HG03520 (cell line): Measurements from ENCODE around the gene UBE2L5.
A peak's percentile ranks its signal among the peaks of the same experiment; 100 is the strongest.
"Not testable (repeated sequence)": the region's sequence is repeated elsewhere in the genome, so short reads cannot be mapped to it uniquely, and the experiment has no call there.

Experiments
- ATAC-seq: cut with Tn5 transposase; IDR thresholded peaks from one replicate; pipeline ENCODE4 v1.9.1; 2021; ENCODE audit warnings: mild to moderate bottlenecking, moderate library complexity; ENCODE audit not compliant: unreplicated experiment

Gene UBE2L5

DNA sequence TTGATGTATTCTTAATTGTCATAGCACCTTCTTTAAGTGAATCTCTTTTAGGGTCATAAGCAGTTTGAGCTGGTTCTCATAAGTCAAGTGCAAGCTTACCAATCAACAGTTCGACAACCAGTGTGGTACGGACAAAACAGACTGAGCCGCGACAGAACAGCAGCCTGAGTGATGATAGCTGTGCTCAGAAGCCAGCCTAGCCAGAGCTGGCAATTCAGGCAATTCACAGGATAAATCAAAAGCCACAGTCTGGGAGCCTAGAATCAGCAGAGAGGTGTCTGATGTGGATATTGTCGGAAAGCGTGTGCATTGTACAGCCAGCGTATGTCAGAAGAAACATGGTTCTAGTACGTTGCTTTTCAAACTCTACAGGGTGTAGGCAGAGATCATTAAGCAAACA is 14.9 kb downstream of the UBE2L5 start:
- no peak for ATAC-seq

DNA sequence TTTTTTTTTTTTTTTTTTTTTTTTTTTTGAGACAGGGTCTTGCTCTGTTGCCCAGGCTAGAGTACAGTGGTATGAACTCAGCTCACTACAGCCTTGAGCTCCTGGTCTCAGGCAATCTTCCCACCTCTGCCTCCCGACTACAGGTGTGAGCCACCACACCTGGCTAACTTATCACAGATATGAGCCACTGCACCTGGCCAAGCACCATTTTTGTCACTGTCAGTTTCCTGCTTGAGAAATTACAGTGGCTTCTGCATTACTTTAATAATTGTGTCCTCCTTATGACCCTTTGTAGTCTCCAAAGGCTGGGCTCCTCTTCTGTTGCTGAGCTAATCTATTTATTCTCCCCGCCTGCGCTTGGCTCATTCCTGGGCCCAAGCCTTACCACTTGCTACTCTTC is 16.0 kb downstream of the UBE2L5 start:
- ATAC-seq = no peak

DNA sequence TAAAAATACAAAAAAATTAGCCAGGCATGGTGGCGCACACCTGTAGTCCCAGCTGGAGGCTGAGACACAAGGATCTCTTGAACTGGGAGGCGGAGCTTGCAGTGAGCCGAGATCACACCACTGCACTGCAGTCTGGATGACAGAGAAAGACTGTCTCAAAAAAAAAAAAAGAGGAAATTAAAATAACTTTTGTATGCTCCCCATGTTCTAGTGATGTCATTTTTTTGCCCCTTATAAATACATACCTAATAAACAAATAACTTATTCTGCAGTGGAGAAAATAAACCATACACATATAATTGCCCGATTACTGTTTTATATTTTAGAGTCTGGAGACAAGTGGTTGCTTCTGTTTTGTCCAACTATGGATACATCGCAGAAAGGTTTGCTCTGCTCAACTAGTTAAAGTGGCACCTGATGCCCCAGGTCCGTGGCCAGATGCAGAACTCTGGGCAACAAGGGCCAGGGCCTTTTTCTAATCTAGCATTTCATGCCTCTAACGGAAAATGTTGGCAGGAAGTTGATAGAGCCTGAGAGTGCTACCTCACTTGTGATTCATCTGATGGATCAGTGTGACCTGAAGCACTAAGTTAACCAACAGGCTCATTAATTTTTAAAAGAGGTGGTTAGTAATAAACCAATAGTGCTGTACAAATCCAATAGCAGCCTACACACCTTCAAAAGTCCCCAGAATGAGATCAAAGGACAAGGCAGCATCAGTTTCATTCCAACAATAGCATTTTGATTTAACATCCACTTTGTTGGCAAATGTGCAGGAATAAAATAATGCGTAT is 18.8 kb downstream of the UBE2L5 start:
- ATAC-seq = no peak

DNA sequence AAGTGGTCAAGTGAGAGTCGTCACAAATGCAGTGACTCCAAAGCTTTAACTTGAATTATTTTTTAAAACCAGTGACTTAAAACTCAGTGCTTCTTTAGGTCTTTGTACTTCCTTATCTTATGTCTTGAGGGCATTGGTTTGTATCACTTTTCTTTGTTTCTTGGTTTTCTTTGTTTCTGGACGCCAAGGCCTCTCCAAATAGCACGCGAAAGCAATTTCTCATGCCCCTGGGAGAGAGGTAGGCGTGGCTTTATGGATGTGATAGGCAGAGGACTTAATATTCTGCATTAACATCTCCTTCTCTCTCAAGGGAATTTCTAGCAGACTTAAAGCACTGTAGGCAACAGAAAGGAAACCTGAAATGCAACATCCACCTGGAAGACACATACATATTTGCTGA is 20.6 kb downstream of the UBE2L5 start:
- ATAC-seq = no peak

DNA sequence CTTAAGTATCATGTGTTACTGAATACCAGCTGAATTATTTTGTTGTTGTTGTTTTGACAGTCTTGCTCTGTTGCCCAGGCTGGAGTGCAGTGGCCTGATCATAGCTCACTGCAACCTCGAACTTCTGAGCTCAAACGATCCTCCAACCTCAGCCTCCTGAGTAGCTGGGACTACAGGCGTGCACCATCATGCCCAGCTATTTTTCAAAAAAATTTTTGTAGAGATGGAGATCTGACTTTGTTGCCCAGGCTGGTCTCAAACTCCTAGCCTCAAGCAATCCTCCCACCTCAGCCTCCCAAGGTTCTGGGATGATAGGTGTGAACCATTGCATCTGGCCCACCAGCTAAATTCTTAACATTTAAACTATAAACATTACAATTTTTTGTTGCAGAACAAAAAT is 21.2 kb downstream of the UBE2L5 start:
- not testable (repeated sequence) for ATAC-seq

GRCh38 chr13:30443957-30444404 is 21.7 kb downstream of the UBE2L5 start:
- no peak for ATAC-seq

DNA sequence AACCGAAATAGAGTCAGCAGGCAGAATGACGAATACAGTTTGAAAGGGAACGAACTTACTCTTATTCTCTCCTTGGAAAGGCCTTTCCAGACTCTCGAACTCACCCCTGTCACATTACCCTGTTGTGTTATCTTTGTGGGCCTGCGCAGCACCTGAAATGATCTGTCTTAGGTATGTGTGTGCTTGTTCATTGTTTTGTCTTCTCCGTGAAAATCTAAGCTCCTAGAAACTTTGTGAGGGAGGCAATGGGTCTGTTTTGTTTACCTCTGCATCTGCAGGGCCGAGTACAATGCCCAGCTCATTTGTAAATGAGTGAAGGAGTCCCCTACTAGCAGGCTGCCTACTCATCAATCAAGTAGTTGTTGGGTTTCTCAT is 23.8 kb downstream of the UBE2L5 start:
- ATAC-seq = peak; percentile 6

DNA sequence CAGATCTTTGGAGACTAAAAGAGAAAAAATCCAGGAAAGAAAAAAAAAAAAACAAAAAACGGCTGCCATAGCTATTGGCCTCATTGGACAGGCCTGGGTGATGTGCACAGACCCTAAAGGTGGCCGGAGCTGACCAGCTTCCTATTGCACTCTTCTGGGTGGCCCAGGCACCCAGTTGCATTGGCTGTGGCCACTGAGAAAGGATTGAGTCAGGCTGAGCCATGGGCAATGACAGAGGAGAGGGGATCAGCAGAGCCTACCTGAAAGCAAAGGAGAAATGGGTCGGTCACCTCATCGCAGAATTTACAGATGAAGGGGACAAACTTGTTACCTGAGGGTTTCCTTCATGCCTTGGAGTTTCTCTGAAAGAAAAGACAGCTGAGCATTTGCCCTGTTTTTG is 26.1 kb downstream of the UBE2L5 start:
- no peak for ATAC-seq

DNA sequence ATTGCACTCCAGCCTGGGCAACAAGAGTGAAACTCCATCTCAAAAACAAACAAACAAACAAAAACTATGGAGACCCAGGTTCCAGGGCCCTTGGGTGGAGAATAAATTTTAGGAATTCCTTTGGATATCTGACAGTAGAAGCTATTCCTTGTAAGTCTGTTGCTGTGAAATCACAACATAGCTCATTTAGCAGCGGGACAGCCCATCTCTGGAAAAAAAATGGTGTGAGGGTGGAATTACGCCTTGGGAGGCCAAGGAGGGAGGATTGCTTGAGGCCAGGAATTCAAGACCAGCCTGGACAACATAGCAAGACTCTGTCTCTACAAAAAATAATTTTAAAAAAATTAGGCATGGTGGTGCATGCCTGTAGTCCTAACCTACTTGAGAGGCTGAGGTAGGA is 27.8 kb downstream of the UBE2L5 start:
- no peak for ATAC-seq

DNA sequence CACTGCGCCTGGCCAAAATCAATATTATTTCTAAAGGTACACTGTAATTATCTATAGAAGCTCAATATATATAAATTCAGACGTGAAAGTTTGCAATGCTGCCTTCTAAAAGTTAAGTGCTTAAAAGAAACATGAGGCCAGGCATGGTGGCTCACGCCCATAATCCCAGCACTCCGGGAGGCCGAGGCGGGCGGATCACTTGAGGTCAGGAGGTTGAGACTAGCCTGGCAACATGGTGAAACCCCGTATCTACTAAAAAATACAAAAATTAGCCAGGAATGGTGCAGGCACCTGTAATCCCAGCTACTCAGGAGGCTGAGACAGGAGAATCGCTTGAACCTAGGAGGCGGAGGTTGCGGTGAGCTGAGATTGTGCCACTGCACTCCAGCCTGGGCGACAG is 29.2 kb downstream of the UBE2L5 start:
- not testable (repeated sequence) for ATAC-seq

GRCh38 chr13:30453727-30454126 is 31.4 kb downstream of the UBE2L5 start:
- no peak for ATAC-seq

GRCh38 chr13:30454991-30455390 is 32.7 kb downstream of the UBE2L5 start:
- ATAC-seq = no peak

DNA sequence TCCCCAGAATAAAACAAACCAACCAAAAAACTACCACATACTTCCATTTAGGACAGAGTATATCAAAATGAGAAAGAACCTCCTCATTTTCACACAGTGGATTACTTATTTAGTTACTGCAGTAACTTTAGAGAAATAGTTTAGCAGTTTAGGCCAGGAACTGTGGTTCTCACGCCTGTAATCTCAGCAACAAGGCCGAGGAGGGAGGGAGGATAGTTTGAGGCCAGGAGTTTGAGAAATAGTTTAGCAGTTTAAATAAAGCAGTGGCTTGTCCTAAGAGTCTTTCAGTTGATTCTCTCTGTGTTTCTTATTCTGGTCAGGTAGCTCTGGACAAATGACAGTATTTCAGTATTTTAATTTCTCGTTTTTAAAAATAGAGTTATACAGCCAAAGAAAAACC is 34.0 kb downstream of the UBE2L5 start:
- ATAC-seq = no peak

- ATAC-seq = no peak
These were observed 35.1 kb downstream of the UBE2L5 start for GRCh38 chr13:30457306-30457891.

- not testable (repeated sequence) for ATAC-seq
These were observed 39.2 kb downstream of the UBE2L5 start for GRCh38 chr13:30461279-30462066.

DNA sequence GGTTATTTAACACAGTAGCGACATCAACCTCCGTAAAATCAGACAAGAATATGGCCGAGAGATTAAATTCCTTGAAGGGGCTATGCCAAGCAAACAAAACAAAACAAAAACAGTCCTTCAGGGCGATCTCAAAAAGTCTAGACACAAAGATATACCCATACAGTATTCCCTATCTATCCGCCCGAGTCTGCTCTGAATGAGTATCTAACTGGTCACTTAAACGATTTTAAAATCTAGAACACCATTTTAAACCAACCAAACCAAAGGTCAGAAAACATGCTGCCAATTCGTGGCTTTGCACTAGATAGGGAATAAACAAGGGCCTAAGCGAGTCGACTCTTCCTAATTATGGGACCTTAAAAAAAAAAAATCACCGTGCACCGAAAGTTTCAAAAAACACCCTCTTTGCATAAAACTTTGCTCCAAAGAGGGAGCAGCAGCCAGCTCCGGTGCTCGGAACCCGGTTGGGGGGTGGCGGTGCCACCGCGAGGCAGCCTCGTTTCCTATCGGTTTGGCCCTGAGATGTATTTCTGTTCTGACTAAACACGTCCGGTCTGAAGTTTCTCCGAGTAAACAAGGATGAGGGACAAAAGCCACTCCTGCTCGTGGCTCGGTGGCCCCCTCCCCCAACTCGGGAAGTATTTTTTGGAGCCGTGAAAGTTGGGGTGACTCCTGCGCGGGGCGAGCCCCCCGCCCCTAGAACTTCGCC is 41.6 kb downstream of the UBE2L5 start:
- ATAC-seq = peak; percentile 29

DNA sequence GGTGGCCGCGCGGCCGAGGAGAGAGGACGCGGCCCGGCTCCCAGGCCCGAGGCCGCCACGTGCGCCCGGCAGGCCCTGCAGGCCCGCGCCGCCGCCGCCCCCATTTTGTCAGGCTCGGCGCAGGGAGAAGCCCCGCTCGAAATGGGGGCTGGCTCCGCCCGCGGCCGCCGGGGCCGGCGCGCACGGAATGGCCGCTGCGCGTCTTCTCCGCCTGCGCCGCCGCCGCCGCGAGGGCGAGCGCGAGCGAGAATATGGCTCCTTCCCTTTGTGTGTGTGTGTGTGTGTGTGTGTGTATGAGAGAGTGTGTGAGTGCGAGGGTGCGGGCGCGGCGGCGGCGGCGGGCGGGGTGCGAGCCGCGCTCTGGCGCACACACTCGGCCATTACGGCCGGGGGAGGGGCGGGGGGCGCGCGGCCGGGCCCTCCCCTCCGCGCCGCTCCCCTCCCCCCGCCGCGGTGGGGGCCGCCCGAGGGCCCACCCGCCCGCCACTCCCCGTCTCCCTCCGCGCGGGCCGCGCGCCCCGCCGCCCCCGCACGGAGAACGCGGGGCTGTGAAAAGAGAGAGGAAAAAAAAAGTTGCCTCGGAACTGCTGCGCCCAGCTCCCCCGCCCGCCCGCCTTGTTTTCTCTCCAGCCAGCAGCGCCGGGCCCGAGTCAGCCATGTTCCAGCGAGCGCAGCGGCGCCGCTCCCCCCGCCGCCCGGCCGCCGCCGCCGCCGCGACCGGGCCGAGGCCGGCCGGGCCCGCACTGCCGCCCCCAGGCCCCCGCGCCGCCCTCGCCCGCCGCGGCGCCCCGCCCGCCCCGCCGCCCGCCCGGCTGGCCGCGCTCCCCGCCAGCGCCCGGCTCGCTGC is 42.4 kb downstream of the UBE2L5 start:
- ATAC-seq = peak; percentile 19

DNA sequence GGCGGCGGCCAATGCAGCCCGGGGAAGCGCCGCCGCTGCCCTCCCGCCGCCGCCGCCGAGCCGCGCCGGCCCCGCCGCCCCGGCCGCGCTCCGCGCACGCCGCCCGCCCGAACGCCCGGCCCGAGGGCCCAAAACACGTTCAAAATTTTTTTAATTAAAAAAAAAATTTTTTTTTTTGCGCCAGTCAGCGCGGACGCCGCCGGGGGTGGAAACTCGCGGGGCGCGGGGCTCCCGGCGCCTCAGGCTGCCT is 43.0 kb downstream of the UBE2L5 start:
- ATAC-seq = no peak

GRCh38 chr13:30465593-30466357 is 43.5 kb downstream of the UBE2L5 start, which contains the start of gene HMGB1:
Gene HMGB1 (minus strand): TSS chr13:30465936. CDS start chr13:30463680, 2,256 bp downstream.
- ATAC-seq = peak; percentile 84

DNA sequence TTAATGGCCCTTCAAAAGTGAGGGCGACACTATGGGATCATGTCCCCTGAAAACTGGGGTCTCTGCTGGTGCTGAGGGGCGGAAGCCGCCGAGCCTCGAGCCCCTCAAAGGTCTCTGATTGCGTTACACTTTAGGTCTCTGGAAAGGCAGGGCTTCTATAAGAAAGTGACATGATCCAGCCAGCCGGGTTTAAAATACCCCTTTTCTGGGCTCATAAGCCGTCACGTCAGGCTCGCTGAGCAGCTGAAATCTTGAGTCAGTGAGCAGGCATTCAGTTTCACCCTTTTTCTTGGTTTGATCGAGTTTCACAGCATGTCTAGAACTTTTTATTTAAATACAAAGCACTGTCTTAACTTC is 44.0 kb downstream of the UBE2L5 start:
- ATAC-seq = no peak
